ENCODE measurements around the gene MRPS18B.

MRPS18B gene

DNA sequence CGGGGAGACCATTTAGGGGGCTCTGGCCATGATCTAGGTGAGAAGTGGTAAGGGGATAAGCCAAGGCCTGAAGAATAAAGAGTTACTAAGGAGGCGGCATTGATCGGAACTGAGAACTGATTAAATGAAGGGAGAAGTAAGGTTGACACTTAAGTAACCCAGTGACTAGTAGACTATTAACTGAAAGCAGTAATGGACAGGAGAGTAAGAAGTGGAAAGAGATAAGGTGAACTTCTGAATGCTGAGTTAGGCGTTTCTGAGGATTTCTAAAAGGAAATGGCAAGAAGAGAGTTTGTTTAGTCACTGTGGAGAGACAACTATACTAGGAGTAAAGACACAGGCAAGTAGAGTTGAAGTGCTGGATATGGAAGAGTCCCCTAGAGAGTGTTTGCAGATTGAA is 44.5 kb upstream of the MRPS18B start:
- no peak for DNase-seq (ENCODE audit: low read depth)
- TF ChIP-seq, protein P1, sequence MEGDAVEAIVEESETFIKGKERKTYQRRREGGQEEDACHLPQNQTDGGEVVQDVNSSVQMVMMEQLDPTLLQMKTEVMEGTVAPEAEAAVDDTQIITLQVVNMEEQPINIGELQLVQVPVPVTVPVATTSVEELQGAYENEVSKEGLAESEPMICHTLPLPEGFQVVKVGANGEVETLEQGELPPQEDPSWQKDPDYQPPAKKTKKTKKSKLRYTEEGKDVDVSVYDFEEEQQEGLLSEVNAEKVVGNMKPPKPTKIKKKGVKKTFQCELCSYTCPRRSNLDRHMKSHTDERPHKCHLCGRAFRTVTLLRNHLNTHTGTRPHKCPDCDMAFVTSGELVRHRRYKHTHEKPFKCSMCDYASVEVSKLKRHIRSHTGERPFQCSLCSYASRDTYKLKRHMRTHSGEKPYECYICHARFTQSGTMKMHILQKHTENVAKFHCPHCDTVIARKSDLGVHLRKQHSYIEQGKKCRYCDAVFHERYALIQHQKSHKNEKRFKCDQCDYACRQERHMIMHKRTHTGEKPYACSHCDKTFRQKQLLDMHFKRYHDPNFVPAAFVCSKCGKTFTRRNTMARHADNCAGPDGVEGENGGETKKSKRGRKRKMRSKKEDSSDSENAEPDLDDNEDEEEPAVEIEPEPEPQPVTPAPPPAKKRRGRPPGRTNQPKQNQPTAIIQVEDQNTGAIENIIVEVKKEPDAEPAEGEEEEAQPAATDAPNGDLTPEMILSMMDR (conservative IDR thresholded peaks at IDR 0.05; ENCODE audit: low read depth, low read length) = no peak

GRCh38 chr6:30578051-30578450 is 39.6 kb upstream of the MRPS18B start:
- DNase-seq (ENCODE audit: low read depth) = no peak
- TF ChIP-seq, protein P1 (conservative IDR thresholded peaks at IDR 0.05; ENCODE audit: low read depth, low read length) = no peak
- no peak overlapping the region for H3K4me3 ChIP-seq (ENCODE audit: low read depth, low read length)

More for the DNA sequence above, 44.5 kb upstream of the MRPS18B start:
- no peak overlapping the region for H3K4me3 ChIP-seq (ENCODE audit: low read depth, low read length)

GRCh38 chr6:30583921-30584320 is 33.7 kb upstream of the MRPS18B start:
- no peak overlapping the region for H3K4me3 ChIP-seq (ENCODE audit: low read depth, low read length)
- no peak for DNase-seq (ENCODE audit: low read depth)
- TF ChIP-seq, protein P1 (conservative IDR thresholded peaks at IDR 0.05; ENCODE audit: low read depth, low read length) = no peak

GRCh38 chr6:30589754-30590358 is 27.8 kb upstream of the MRPS18B start:
- TF ChIP-seq, protein P1 (conservative IDR thresholded peaks at IDR 0.05; ENCODE audit: low read depth, low read length) = no peak
- DNase-seq (ENCODE audit: low read depth) = no peak
- H3K4me3 ChIP-seq (ENCODE audit: low read depth, low read length) = no peak overlapping the region

DNA sequence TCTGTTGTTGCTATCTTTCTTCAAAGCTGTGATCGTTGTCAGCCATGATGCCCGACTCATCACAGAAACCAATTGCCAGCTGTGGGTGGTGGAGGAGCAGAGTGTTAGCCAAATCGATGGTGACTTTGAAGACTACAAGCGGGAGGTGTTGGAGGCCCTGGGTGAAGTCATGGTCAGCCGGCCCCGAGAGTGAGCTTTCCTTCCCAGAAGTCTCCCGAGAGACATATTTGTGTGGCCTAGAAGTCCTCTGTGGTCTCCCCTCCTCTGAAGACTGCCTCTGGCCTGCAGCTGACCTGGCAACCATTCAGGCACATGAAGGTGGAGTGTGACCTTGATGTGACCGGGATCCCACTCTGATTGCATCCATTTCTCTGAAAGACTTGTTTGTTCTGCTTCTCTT is 27.1 kb upstream of the MRPS18B start:
- DNase-seq (ENCODE audit: low read depth) = no peak
- TF ChIP-seq, protein P1 (conservative IDR thresholded peaks at IDR 0.05; ENCODE audit: low read depth, low read length) = no peak
- no peak overlapping the region for H3K4me3 ChIP-seq (ENCODE audit: low read depth, low read length)

DNA sequence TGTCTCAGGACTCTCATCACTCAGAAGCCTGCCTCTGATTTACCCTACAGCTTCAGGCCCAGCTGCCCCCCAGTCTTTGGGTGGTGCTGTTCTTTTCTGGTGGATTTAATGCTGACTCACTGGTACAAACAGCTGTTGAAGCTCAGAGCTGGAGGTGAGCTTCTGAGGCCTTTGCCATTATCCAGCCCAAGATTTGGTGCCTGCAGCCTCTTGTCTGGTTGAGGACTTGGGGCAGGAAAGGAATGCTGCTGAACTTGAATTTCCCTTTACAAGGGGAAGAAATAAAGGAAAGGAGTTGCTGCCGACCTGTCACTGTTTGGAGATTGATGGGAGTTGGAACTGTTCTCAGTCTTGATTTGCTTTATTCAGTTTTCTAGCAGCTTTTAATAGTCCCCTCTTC is 26.6 kb upstream of the MRPS18B start:
- TF ChIP-seq, protein P1 (conservative IDR thresholded peaks at IDR 0.05; ENCODE audit: low read depth, low read length) = no peak
- peak; percentile 69 for DNase-seq (ENCODE audit: low read depth)
- H3K4me3 ChIP-seq (ENCODE audit: low read depth, low read length) = no peak overlapping the region

DNA sequence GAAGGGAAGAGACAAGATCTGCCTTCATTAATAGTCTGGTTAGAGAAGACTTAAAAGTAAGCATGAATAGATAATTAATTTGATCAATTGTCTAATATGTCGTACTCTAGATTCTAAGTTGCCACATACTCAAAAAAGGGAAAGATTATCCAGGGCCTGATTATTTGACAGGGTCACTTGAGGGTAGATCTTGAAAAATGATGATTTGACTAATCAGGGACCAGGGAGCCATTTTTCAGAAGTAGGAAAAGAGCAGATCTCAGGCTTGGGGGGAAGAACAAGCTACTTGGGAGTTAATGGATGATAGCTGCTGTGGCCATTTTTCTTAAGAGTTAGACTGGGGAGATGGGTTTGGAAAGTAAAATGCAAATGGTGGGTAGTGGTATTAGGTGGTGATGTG is 25.4 kb upstream of the MRPS18B start:
- no peak for DNase-seq (ENCODE audit: low read depth)
- TF ChIP-seq, protein P1 (conservative IDR thresholded peaks at IDR 0.05; ENCODE audit: low read depth, low read length) = no peak

More for the DNA sequence above, 25.4 kb upstream of the MRPS18B start:
- H3K4me3 ChIP-seq (ENCODE audit: low read depth, low read length) = no peak overlapping the region

Data from choroid plexus epithelial cell (primary cell).